ENCODE measurements around the gene DHFR.
"Not testable (repeated sequence)": the region's sequence is repeated elsewhere in the genome, so short reads cannot be mapped to it uniquely, and the experiment has no call there.

The DHFR gene

GRCh38 chr5:80591352-80591751 is 63.4 kb downstream of the DHFR start:
- DNase-seq = no peak

- no peak for DNase-seq
These were observed 64.0 kb downstream of the DHFR start for GRCh38 chr5:80590766-80591165.

GRCh38 chr5:80588858-80589540 is 65.8 kb downstream of the DHFR start:
- no peak for DNase-seq

DNA sequence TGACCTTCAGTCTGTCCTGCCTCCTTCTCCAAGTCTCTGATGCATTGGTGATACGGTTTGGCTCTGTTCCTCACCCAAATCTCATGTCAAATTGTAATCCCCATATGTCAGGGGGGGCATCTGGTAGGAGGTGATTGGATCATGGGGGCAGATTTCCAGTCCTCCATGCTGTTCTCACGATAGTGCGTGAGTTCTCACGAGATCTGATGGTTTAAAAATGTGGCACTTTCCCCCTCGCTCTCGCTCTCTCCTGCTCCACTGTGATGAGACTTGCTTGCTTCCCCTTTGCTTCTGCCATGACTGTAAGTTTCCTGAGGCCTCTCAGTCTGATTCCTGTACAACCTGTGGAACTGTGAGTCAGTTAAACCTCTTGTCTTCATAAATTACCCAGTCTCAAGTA is 70.0 kb downstream of the DHFR start:
- no peak for DNase-seq

GRCh38 chr5:80580291-80580690 is 74.5 kb downstream of the DHFR start:
- DNase-seq = not testable (repeated sequence)

- no peak for DNase-seq
These were observed 75.7 kb downstream of the DHFR start for GRCh38 chr5:80579050-80579449.

DNA sequence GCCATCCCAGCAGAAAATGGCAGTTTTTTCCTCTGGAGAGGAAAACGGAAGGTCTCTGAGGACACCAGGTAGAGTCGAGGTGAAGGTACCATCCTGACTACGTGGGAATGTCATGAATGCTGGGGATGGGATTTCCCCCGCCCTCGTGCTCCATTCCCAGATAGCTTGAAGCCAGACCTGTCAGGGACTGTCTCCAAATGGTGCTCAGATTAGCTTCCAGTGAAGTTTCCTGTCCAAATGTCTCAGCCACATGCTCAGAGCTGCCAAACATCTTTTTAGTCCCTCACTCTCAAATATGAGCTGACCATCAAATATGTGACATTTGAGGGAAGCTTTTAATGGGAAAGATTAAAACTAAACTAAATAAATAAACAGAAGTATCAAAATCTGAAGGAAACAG is 77.1 kb downstream of the DHFR start:
- DNase-seq = no peak

DNA sequence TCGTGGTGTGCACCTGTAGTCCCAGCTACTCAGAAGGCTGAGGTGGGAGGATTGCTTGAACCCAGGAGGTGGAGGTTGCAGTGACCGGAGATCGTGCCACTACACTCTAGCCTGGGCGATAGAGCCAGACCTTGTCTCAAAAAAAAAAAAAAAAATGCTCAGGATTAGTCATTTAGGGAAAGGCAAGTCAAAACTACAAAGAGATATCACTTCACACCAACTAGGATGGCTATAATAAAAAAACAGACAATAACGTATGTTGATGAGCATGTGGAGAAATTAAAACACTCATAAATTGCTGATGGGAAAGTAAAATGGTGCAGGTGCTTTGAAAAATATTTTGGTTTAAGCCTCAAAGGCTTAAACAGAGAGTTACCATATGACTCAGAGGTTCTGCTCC is 78.4 kb downstream of the DHFR start:
- DNase-seq = no peak
